ENCODE measurements around the gene ZDHHC3.
"Not testable (repeated sequence)": the region's sequence is repeated elsewhere in the genome, so short reads cannot be mapped to it uniquely, and the experiment has no call there.

ZDHHC3 gene

GRCh38 chr3:44963571-44964325, 12.2 kb downstream of the ZDHHC3 start:
- DNase-seq, result no peak

DNA sequence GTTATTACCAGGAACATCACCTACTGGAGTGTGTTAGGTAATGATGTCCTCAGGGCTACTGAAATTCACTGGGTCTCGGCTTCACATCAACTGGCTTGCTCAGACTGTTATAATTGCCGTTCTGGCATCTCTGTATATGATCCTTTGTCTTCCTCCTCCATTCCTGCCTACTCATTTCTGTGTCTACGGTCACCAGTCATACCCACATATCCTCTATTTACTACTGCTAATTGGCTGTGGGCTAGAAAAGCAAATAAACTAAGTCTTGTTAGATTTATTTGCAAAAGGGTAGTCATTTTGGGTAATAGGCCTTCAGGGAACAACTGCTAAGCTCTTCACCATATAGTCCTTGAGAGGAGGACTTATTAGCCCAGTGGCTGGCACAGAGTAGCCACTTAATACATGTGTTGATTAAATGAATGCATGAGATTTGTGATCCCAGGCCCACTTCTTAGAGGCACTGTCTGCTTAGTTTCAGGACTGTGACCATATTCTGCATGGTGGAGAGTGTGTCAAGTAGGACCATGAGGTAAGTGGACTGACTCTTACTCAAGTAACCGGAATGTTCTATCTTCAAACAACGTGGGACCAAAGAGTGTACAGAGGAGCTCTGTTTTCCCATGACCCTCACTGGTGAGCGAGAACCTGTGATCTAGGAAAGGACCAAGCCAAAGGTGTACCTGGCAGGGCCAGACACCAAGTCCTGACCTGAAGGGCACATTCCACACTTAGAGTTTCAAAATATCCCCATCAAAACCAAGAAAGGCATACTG, 13.2 kb downstream of the ZDHHC3 start:
- DNase-seq, result no peak

DNA sequence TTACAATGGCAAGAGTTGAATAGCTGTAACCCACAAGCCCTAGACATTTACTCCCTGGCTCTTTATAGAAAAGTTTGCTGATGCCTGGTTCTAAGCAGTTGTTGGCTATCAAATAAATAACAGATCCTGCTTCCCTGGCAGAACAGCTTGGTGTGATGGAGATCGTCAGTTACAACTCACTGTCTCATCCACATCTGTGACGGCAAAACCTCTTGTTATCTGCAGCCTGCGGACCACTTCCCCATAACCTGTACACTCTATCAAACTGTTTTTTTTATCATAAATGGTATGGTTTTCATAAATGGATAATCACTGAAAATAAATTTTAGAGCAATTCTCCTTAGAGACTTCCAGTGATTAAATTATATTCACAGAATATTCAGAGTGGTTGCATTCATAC, 14.1 kb downstream of the ZDHHC3 start:
- no peak for DNase-seq

DNA sequence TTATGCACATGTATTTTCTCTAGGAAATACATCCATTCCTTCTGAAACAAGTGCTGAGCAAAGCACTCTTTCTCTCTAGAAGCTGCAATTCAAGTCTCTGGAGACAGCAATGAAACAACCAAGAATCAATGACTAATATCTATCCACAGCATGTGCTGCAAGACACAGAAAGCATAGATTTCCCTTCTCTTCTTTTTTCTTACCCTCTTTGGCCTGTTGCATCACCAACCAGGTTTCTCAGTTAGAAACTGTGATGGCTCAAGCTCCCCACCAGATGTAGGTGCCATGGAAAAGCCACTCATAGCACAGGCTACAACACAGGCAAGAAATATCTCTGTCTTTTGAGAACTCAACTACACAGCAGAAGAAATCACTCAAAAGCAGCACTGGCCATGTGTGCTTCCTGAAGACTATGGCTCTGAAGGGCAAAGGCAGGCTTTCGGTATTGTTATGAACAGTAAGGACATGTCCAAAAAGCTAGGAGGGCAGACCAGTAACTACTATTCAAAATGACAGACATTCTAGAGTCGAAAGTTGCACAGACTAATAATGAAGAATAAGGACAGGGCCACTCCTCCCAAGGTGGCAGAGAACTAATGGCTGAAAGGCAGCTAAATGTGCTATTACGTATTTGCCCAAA, 15.5 kb downstream of the ZDHHC3 start:
- DNase-seq, result no peak

DNA sequence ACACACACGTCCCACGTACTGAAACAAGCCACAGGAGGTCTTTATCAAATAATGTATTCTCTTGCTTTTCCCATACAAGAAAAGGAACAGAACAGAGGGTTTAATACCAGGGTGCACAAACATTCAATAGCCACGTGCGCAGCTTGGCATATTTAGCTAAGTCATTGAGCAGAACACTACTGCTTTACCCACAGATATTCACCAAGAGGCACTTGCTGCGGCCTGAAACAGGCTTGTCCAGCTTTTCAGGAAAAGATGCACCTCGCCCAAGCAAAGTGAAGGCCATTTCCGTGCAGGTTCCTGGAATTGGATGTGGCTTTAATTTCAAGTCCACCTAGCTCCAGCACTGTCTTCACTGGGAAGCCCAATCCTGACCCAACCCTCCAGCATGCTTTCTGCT, 17.6 kb downstream of the ZDHHC3 start:
- no peak for DNase-seq

- DNase-seq, result no peak
Measured at GRCh38 chr3:44957986-44958385, 18.0 kb downstream of the ZDHHC3 start.

DNA sequence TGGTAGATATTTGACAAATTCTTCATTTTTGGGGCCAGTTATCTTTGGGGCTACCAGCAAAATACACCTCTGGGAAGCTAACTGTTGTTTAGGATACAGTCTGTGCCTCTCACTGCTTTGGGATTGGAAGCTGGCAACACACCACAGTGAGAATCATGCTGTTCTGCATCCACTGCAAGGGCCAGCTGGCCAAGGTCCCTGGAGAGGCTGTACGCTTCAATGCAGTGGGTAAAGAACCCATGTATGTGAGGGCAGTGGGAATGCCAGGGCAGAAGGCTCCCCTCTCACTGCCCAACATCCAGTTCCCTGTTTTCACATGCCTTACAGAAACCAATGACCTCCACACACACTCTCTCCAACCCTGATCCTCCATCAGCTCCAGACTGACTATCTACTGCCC, 20.1 kb downstream of the ZDHHC3 start:
- no peak for DNase-seq

DNA sequence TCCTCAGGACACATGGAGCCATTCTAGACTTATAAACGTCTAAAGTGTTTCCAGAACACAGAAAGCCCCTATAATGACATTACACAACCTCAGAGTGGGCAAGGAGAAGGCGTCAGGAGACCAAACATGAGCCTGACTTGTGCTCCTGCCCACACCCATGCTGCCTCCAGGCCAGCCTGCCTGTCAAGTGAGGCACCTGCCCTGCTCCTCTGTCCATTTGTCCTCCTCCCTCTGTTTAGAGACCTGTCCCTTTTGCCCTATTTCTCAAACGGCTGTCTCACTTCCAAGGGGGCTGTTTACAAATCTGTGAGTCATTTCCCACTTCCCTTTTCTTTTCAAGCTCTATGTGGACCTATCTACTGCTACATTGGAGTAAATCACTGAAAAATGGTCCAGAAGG, 21.0 kb downstream of the ZDHHC3 start:
- no peak for DNase-seq

- no peak for DNase-seq
Measured at GRCh38 chr3:44954304-44954703, 21.7 kb downstream of the ZDHHC3 start.

DNA sequence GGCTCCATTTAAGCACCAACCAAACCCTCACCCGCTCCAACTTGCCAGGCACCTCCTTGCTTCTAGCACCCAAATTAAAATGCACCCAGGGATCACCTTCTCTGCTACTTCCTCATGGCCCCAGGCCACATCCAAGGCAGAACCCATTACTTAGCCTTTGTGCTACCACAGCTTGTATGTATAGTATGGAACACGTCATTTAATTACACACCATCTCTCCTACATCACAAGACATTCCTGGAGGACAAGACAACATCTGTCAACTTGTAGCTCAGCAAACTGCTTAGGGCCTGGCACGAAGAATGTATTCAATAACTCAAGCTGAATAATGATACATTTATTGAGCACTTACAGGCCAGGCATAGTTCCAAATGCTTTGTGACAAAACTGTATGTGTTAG, 23.3 kb downstream of the ZDHHC3 start:
- no peak for DNase-seq

- no peak for DNase-seq
Measured at GRCh38 chr3:44950275-44950734, 25.7 kb downstream of the ZDHHC3 start.

DNA sequence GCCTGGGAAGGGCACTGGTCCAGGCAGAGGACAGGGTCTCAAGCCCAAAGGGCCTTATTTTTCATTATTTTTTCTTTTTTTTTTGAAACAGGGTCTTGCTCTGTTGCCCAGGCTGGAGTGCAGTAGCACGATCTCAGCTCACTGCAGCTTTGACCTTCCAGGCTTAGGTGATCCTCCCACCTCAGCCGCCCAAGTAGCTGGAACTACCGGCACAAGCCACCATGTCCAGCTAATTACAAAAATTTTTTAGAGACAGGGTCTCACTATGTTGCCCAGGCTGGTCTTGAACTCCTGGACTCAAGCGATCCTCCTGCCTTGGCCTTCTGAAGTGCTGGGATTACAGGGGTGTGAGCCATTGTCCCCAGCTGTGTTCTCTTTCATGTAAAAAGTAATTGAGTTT, 26.2 kb downstream of the ZDHHC3 start:
- DNase-seq, result not testable (repeated sequence)

GRCh38 chr3:44948239-44948638, 27.7 kb downstream of the ZDHHC3 start:
- DNase-seq, result no peak

GRCh38 chr3:44942202-44942921, 33.6 kb downstream of the ZDHHC3 start:
- no peak for DNase-seq

- no peak for DNase-seq
Measured at GRCh38 chr3:44939581-44940036, 36.4 kb downstream of the ZDHHC3 start.

DNA sequence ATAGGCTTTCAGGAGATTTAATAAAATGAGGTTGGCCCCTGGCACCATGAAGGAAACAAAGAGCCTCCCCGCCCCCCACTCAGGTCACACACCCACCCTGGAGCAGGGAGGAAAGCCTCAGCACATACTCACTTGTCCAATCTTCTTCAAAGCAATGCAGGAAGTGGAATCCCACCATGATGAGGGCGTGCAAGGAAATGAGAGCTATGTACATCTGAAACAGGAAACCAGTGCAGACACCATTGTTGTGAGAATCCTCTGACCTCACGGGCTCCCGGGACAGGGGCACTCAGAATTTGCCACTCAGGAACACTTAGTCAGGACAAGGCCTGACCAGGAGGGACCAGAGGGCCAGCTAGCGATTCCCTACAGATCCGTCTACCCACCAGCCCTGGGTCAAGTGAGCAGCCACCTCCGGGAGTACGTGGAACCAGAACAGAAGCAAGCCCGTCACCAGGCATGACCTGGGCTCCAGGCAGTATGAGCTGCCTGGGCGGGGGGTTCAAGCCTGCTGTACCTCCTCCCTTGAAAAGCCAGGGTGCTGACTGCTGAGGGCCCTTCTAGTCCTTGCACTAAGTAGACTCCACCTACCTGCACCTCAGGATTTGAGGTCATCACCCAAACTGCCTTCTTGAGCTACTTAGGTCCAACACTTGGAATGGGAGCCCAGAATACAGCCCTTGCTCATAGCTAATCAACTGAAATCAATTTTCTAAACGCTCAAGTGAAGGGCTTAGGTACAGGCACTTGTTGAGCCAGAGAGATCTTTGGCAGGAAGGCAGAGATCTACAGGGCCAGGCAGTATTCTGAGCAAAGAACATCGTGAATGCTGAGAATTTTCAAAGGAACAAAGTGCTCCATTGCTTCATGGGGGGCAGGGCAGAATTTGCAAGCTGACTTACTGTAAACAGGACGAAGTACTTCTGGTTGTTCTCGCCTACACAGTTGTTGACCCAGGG, 42.7 kb downstream of the ZDHHC3 start:
- no peak for DNase-seq

DNA sequence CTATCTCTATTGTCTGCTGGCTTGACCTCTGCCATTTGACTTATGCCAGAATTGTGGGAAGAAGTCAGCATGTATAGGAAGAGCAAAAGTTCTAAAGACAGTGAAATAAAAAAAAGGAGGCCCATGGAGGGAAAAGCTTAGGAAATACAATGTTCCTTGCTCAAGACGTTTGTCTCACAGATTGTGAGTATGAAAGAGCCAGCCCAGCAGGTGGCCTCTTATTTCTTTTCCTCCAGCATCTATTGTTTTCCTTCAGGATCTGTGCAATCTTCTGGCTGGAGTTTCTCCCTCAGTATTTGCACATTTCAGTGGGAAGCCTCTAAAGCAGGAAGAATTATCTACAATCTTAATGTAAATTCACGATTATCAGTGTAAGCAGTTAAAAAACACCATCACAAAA, 43.7 kb downstream of the ZDHHC3 start:
- DNase-seq, result no peak

GRCh38 chr3:44931791-44932190, 44.2 kb downstream of the ZDHHC3 start:
- DNase-seq, result no peak

DNA sequence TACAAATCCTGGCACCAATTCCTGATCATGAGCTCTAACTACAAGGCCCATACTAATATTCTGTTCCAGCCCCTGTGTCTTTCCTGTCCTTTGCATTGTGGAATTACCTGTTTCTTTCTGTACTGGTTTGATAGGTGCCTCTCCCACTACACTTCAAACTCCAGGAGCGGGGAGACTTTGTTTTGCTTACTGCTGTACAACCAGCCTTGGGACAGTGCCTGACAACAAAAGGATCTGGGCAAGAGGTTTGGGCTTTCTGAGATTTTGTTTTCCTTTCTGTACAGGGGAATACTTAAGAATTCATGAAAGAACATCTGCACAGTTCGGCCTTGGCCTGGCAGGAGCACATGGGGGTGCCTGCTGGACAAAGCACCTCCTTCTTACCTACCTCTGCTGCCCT, 45.1 kb downstream of the ZDHHC3 start:
- no peak for DNase-seq

DNA sequence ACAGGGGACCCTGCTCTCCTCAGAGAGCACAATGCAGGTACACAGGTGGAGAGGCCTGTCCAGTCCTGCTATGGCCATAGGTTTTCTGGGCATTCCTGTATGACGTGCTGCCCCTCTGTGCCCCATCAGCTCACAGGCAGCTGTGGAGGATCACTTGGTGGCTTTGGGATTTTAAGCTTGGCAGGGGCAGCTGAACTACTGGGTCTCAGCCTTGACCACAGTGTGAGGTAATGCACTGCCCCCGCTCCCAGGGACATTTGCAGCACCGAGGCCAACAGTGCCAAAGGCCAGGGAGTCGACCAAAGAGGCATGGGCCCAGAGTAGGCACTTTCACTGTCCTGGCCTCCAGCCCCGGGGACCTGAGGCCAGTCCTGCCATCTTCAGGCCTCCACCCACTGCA, 46.2 kb downstream of the ZDHHC3 start:
- no peak for DNase-seq

- DNase-seq, result no peak
Measured at GRCh38 chr3:44927371-44927770, 48.6 kb downstream of the ZDHHC3 start.

DNA sequence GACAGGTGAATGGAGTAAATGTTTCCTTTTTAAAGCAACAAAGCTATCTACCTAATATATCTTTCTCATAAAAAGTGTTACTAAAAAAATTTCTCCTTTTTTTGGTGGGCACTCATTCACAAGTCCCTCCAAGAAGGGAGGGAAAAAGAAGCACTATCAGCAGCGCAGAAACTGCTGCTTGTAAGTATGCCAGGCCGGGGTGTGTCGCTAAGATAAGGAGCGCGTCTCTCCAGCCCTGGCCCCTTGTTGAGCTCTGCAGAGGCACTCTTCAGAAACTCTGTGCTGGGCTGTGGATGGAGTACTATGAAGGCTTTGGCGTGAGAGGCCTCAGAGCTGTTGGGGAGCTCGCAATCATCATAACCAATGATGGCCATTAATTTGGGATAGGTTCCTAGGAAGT, 49.1 kb downstream of the ZDHHC3 start:
- DNase-seq, result no peak

Measured in right hindlimb (tissue), 1 donor.